Heart right ventricle (tissue), 16 donors: Measurements from ENCODE around the gene PIANP. TPM values are rescaled to one million over a fixed set of nuclear protein-coding genes. Genes with fewer than 3 reads are reported as not detected.

Experiments used
- ATAC-seq, 8 donors: fragments of 200-7000 bp; cut with Tn5 transposase; one replicate each; pipeline ENCODE4 v1.9.1; 2020; ENCODE audit warnings: mild to moderate bottlenecking in 8 of 8, moderate library complexity in 8 of 8, moderate number of reproducible peaks in 1 of 8
- DNase-seq, 2 donors: peaks; one replicate each; pipeline ENCODE4 v3.0.0-alpha.2; 2020
- H3K27ac ChIP-seq, 10 donors: fragments of 200-600 bp; sonication (generic) in 2 of 10; one replicate each; pipeline versions ENCODE4 v1.5.0 to v1.8.0; 2020 to 2022; ENCODE audit warnings: mild to moderate bottlenecking in 3 of 10
- H3K27me3 ChIP-seq, 7 donors: fragments of 200-600 bp; one replicate each; pipeline ENCODE4 v1.8.0; 2021 to 2022; ENCODE audit warnings: mild to moderate bottlenecking in 2 of 7
- H3K36me3 ChIP-seq, 9 donors: fragments of 200-600 bp; sonication (generic) in 1 of 9; one replicate each; pipeline versions ENCODE4 v1.5.0 to v1.8.0; 2020 to 2022; ENCODE audit warnings: mild to moderate bottlenecking in 2 of 9
- H3K4me1 ChIP-seq, 9 donors: fragments of 200-600 bp; sonication (generic) in 1 of 9; one replicate each; pipeline versions ENCODE4 v1.5.0 to v1.8.0; 2020 to 2022; ENCODE audit warnings: mild to moderate bottlenecking in 4 of 9
- H3K4me3 ChIP-seq, 10 donors: fragments of 200-600 bp; sonication (generic) in 2 of 10; one replicate each; pipeline versions ENCODE4 v1.5.0 to v1.8.0; 2020 to 2022; ENCODE audit warnings: mild to moderate bottlenecking in 7 of 10, moderate library complexity in 2 of 10
- H3K9me3 ChIP-seq, 11 donors: fragments of 200-600 bp in 10 of 11; sonication (generic) in 2 of 11; one replicate each; pipeline versions ENCODE4 v1.5.0 to v1.8.0; 2013 to 2022; ENCODE audit warnings: mild to moderate bottlenecking in 2 of 11, control low read depth in 1 of 11, moderate library complexity in 1 of 11
- WGBS, 2 donors: extraction: QIAGEN DNeasy Blood & Tissue Kit; methylation state at CpG; one replicate each; pipeline ENCODE4 v1.1.7; 2013; ENCODE audit warnings: inconsistent platforms in 1 of 2; 5-methylcytosine and 5-hydroxymethylcytosine counted together
- intact Hi-C, 10 donors: fragments of 100-400 bp; cut with DNase I; formaldehyde crosslinking; loops; one replicate each; pipeline versions ENCODE4 v1.11.1 to v1.14.2; 2022
- polyA plus RNA-seq, 2 donors: library from polyadenylated mRNA; stranded (reverse); fragments of 200-250 nt; gene quantifications; one replicate each; pipeline ENCODE4 v1.2.3, GENCODE V29; 2013
- total RNA-seq, 10 donors: library from RNA; stranded (reverse); fragmentation: NEBNext Ultra II Directional in 3 of 10; extraction: Animal tissue kit (Norgen Biotek cat#: 25700) in 3 of 10; gene quantifications; one replicate each; pipeline versions ENCODE4 v1.2.1 to v1.2.4, GENCODE V29; 2021 to 2023
- TF ChIP-seq, protein P1 (sequence below), 9 donors: fragments of 200-600 bp; sonication (generic) in 2 of 9; IDR thresholded peaks; one replicate each; pipeline versions ENCODE4 v1.5.0 to v1.8.0; 2021 to 2022; ENCODE audit warnings: antibody characterized with exemption in 9 of 9, mild to moderate bottlenecking in 5 of 9, moderate library complexity in 1 of 9
- donor health status: Arrhythmogenic right ventricular cardiomyopathy.
- donor health status: ischemic (EF 13 %, LVEDD 7.1; RV severe dilation, severe dysfunction).
- donor health status: healthy with polysubstance abuse.
- donor health status: DM: no; HTN: yes; CAD: no.
- donor health status: DM: no; HTN: no; CAD: no.
- donor health status: ischemic (EF 25% LVEDD 6.9; RV normal size, moderate dysfunction).
- donor health status: ischemic (EF 25% LVEDD 5.7; RV mildly dilated, moderate dysfunction).
- donor health status: healthy.
- donor health status: DM: yes; HTN: yes; CAD: no.
- donor health status: Ischemic cardiomyopathy.
- donor health status: ischemic (EF 35%, LVEDD 5.7; RV mildly dilated, moderate dysfunction).
- donor health status: nonischemic (EF 11% LVEDD 7.7; RV severe dilation, severe dysfunction).
- donor health status: DM: yes; HTN: yes; CAD: no.
- donor health status: PGD.
- donor health status: ischemic (EF 29% LVEDD 5.4; RV normal size, mild dysfunction).
- donor health status: nonischemic (EF 23%, LVEDD 6.1; RV moderate dilation, normal function).

The PIANP gene
- total and polyA plus RNA-seq, 12 donors: 0.12 to 0.58 (median 0.25) TPM; not detected in 6

GRCh38 chr12:6699989-6700645, 498 bp downstream of the PIANP start:
- DNase-seq: no peak
- intact Hi-C loops: loop anchor here in 2 of 10 donors (10.0 kb wide), 2 partner anchors 75 to 85 kb away; no protein-coding TSS in a partner anchor
- peak in 5 of 8 donors; percentile 10 to 48 (median 23) for ATAC-seq
- peaks cover 12 to 100% (median 82%) of the 10 kb centered on the region in 7 donors for H3K27me3 ChIP-seq
- H3K36me3 ChIP-seq: no peaks in the 10 kb centered on the region
- 1% methylated on average over 57 to 65 of the region's 65 CpGs for WGBS, 2 donors
- peak overlapping the region; percentile 25 to 54 (median 45) for H3K4me3 ChIP-seq
- peaks cover 3 to 16% (median 11%) of the 10 kb centered on the region in 9 donors for H3K4me1 ChIP-seq
- TF ChIP-seq, protein P1, sequence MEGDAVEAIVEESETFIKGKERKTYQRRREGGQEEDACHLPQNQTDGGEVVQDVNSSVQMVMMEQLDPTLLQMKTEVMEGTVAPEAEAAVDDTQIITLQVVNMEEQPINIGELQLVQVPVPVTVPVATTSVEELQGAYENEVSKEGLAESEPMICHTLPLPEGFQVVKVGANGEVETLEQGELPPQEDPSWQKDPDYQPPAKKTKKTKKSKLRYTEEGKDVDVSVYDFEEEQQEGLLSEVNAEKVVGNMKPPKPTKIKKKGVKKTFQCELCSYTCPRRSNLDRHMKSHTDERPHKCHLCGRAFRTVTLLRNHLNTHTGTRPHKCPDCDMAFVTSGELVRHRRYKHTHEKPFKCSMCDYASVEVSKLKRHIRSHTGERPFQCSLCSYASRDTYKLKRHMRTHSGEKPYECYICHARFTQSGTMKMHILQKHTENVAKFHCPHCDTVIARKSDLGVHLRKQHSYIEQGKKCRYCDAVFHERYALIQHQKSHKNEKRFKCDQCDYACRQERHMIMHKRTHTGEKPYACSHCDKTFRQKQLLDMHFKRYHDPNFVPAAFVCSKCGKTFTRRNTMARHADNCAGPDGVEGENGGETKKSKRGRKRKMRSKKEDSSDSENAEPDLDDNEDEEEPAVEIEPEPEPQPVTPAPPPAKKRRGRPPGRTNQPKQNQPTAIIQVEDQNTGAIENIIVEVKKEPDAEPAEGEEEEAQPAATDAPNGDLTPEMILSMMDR (IDR thresholded peaks at IDR 0.05): no peak
- H3K27ac ChIP-seq: no peak overlapping the region
- H3K9me3 ChIP-seq: no peaks in the 10 kb centered on the region

DNA sequence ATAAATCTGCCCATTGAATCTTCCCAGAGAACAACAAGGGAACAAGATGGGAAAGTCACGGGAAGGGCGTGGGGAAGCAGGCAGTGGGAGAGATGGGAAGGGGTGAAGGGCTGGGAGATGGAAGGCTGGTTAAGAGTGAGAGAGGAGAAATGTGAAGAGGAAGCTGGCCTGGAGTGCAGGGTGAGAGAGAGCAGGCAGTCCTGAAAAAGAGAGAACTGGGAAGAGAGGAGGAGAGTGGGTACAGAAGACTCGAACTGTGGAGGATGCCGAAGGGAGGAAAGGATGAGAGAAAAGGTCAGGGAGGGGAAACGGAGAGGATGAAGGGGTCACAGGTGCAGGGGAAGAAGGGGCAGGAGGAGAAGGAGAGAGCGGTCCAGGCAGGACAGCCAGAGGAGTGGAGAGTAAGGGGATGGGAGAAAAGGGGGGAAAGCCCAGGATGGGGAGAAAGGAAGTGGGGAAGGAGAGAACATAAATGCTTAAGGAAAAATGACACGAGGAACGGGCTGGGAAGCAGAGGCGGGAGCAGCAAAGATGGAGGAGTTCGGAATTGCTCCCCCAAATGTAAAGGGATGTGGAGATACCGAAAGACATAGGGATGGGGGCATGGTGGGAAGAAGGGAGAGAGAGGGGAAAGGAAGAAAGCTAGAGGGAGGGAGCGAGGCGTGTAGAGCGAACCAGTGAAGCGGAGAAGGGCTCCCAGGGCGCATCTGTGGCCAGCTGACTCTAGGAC, 1.2 kb downstream of the PIANP start:
- peak in 1 of 8 donors; percentile 17 for ATAC-seq
- TF ChIP-seq, protein P1 (IDR thresholded peaks at IDR 0.05): no peak
- Histone ChIP-seq H3K27ac (no peak overlapping the region), H3K9me3 (no peaks in the 10 kb centered on the region), H3K4me1 (peaks cover 3 to 16% (median 11%) of the 10 kb centered on the region in 9 donors), H3K27me3 (peaks cover 12 to 94% (median 75%) of the 10 kb centered on the region in 7 donors), H3K36me3 (no peaks in the 10 kb centered on the region), H3K4me3 (peak overlapping the region; percentile 25 to 54 (median 45))
- WGBS, 2 donors: 14 to 18% methylated on average over 14 to 16 of the region's 16 CpGs
- intact Hi-C loops: loop anchor here in 2 of 10 donors (10.0 kb wide), 2 partner anchors 75 to 85 kb away; no protein-coding TSS in a partner anchor
- no peak for DNase-seq

DNA sequence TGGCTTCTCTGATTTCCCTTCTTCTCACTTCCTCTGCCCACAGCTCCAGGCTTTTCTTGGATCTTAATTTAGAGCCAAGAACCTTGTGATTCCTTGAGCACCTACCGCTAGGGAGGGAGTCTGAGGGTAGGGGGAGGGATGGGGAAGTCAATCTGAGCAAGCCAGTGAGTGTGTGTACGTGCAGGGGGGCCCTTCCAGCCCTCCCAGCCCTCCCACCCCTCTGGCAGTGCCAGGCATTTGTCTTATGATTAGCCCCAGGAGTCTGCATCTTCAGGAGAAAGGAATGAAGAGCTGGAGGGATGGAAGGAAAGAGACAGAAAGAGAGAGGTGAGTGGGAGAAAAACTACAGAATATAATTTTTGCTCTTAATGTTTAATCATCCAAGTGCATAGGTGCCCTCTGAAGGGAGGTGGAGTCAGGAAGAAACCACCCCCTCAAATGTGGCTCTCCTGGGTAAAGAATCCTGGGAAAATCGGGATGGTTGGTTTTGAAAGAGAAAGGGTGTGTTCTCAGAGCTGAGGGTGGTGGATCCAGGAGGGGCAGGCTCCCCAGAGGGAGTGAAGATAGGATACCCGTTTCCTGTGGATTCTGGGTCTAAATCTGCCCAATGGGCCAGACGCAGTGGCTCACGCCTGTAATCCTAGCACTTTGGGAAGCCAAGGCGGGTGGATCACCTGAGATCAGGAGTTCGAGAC, 2.1 kb downstream of the PIANP start:
- H3K27ac ChIP-seq: no peak overlapping the region
- no peak overlapping the region for H3K4me3 ChIP-seq
- H3K27me3 ChIP-seq: peaks cover 12 to 85% (median 67%) of the 10 kb centered on the region in 7 donors
- intact Hi-C loops: loop anchor here in 2 of 10 donors (10.0 kb wide), 2 partner anchors 74 to 84 kb away; no protein-coding TSS in a partner anchor
- 44 to 55% methylated on average over 8 of the region's 8 CpGs for WGBS, 2 donors
- TF ChIP-seq, protein P1 (IDR thresholded peaks at IDR 0.05): no peak
- no peaks in the 10 kb centered on the region for H3K9me3 ChIP-seq
- H3K36me3 ChIP-seq: no peaks in the 10 kb centered on the region
- peaks cover 3 to 16% (median 11%) of the 10 kb centered on the region in 9 donors for H3K4me1 ChIP-seq
- DNase-seq: no peak
- no peak for ATAC-seq
